ENCODE results near the gene RHBDL3.

The RHBDL3 gene

DNA sequence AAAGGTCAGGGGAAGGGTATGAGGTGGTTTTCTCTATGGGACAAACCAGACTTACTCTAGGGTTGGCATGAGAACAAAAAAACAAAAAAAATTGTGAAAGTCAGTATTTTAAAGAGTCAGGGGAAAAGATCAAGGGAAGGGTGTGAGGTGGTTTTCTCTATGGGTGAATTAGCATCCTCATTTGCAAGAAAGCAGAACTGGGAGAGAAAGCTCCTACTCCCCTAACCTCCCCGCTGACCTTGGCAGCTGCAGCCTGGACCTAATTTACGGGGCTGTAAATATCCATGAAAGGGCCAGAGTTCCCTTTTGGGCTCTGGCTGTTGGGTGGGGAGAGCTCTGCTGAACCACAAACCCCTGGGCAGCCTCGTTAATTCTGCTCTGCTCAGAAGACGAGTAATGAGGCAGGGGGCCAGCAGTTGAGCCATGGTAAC is 10.6 kb downstream of the RHBDL3 start:
- Mint-ChIP-seq H3K27me3 (peaks cover 10% of the 10 kb centered on the region), H3K4me3 (no peak overlapping the region), H3K27ac (no peak overlapping the region), H3K36me3 (no peaks in the 10 kb centered on the region), H3K9me3 (ENCODE audit: low read depth) (no peaks in the 10 kb centered on the region), H3K4me1 (ENCODE audit: low read depth) (no peaks in the 10 kb centered on the region)

DNA sequence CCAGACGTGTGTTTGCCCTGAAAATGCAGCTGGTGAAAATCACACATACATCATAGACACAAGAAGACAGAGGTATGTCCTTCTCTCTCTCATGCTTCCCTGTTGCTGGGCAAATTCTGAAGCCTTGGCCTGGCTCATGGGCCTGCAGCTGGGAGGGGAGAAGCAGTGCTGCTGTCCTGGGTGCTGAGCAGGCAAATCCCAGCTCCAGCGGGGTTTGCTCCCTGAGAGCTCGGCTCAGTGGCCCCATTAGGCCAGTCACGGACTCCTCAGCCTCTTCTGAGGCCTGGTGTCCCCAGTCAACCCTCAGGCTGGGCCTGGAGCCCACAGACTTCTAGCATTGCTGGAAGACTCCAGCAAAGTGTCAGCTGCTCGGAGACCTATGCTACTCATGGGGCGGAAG is 11.7 kb downstream of the RHBDL3 start:
- no peaks in the 10 kb centered on the region for H3K36me3 Mint-ChIP-seq
- H3K4me3 Mint-ChIP-seq: no peak overlapping the region
- H3K27me3 Mint-ChIP-seq: peaks cover 5% of the 10 kb centered on the region
- no peaks in the 10 kb centered on the region for H3K4me1 Mint-ChIP-seq (ENCODE audit: low read depth)
- no peak overlapping the region for H3K27ac Mint-ChIP-seq
- H3K9me3 Mint-ChIP-seq (ENCODE audit: low read depth): no peaks in the 10 kb centered on the region

DNA sequence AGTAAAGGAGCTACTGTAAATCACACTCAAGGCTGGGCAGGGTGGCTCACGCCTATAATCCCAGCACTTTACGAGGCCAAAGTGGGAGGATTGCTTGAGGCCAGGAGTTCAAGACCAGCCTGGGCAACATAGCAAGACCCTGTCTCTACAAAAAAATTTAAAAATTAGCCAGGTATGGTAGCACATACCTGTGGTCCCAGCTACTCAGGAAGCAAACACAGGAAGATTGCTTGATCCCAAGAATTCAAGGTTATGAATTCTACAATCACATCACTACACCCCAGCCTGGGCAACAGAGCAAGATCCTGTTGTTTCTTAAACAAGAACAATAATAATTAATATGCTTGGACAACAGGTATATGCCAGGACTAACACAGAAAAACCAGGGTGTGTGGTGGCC is 13.2 kb downstream of the RHBDL3 start:
- Mint-ChIP-seq H3K9me3 (ENCODE audit: low read depth) (no peaks in the 10 kb centered on the region), H3K27me3 (peaks cover 3% of the 10 kb centered on the region), H3K27ac (no peak overlapping the region), H3K4me1 (ENCODE audit: low read depth) (no peaks in the 10 kb centered on the region), H3K36me3 (no peaks in the 10 kb centered on the region), H3K4me3 (no peak overlapping the region)

DNA sequence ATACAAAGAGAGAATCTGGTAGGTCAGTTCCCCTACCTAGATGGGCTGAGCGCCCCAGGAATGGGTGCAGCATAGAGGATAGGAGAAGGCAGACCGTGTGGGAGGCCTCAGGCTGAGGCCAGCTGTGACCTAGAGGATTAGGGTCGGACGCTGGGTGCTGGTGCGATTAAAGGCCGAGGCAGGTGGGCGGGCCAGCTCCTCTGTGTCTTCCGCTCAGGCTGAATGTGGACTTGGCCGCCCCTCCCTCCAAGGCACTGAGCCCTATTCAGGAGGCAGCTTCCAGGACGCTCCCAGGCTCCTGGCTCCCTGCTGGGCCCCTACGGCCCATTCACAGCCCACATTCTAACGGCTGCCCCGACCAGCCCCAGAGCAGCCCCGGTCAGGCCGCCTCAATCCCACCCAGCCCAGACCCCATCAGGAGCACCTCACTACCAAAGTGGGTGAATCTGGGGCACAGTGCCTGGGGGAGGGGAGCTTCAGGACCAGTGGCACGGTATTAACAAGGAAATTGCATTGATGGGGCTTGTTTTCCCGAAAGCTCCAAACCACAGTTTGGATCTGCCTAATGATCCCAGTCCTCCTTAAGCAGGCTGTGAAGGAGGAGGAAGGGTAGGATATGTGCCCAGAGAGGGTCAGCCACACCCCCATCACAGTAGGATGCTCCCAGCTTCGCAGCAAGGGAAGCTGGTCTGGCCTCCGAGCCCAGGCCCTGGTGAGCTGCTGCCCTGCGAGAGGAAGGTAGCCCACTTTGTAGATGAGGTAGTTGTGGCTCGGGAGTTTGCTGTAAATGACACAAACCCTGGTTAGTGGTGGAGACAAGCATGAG is 14.5 kb downstream of the RHBDL3 start:
- peaks cover 4% of the 10 kb centered on the region for H3K27me3 Mint-ChIP-seq
- no peaks in the 10 kb centered on the region for H3K36me3 Mint-ChIP-seq
- no peak overlapping the region for H3K27ac Mint-ChIP-seq
- H3K4me3 Mint-ChIP-seq: no peak overlapping the region
- H3K9me3 Mint-ChIP-seq (ENCODE audit: low read depth): no peaks in the 10 kb centered on the region
- no peaks in the 10 kb centered on the region for H3K4me1 Mint-ChIP-seq (ENCODE audit: low read depth)

DNA sequence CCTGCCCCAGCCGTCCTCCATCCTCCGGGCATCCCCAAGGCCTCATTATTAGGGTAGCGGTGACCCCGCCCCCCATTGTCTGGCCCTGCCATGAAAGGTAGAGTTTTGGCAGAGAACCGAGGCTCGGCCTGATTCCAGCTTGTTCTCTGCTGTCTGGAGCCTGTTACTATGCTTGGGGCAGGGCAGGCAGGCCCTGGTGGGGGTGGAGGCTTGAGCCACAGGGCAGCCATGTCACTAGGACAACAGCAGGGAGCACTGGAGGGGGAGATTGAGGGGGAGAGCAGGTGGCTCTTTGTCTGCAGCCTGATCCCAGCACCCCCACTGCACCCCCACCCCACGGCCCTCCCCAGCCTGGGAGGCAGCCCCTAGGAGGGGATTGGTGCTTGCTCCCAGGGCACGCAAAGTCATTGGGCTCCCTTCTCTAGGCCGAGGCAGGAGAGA is 15.4 kb downstream of the RHBDL3 start:
- Mint-ChIP-seq H3K4me3 (no peak overlapping the region), H3K36me3 (no peaks in the 10 kb centered on the region), H3K9me3 (ENCODE audit: low read depth) (no peaks in the 10 kb centered on the region), H3K27me3 (peaks cover 3% of the 10 kb centered on the region), H3K4me1 (ENCODE audit: low read depth) (no peaks in the 10 kb centered on the region), H3K27ac (no peak overlapping the region)

DNA sequence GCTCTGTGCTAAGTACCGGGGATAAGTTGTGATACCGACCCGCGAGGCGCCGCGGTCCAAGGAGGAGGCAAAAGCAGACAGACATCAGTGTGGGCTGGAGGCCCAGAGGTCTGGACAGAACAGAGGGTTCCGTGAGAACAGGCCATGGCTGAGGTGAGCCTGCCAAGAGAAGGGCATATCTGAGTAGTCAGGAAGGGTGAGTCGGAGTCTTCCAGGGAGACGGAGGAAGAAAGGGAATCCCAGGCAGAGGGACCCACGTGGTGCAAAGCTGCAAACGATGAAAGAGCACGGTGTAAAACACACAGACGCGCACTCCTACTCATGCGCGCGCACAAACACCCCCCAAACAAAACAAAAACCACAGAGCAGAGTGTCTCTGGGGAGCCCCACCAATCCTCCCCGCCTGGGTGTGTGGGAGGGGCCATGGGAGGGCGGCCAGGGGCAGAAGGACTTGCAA is 18.1 kb downstream of the RHBDL3 start:
- Mint-ChIP-seq H3K27me3 (peaks cover 5% of the 10 kb centered on the region), H3K9me3 (ENCODE audit: low read depth) (no peaks in the 10 kb centered on the region), H3K4me3 (no peak overlapping the region), H3K36me3 (no peaks in the 10 kb centered on the region), H3K4me1 (ENCODE audit: low read depth) (no peaks in the 10 kb centered on the region), H3K27ac (no peak overlapping the region)

DNA sequence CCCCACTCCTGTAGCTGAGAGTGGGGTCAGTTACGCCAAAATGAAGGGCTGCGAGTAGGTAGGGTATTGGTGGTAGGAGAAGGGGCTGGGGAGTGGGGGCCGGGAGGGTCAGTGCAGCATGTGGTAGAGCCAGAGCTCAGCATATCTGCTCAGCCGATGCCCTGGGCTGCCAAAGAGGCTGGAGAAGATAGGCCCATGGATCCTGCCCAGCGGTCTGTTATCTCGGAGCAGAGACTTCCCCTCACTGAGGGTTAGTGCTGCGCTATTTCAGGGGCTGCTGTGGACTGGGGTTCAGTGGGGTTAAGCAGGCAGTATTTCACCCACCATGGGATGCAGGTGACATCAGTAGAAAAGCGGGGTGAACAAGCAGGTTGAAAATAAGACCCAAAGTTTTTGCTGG is 19.7 kb downstream of the RHBDL3 start:
- Mint-ChIP-seq H3K27ac (no peak overlapping the region), H3K4me3 (no peak overlapping the region), H3K4me1 (ENCODE audit: low read depth) (no peaks in the 10 kb centered on the region), H3K9me3 (ENCODE audit: low read depth) (no peaks in the 10 kb centered on the region), H3K36me3 (no peaks in the 10 kb centered on the region), H3K27me3 (peaks cover 5% of the 10 kb centered on the region)

DNA sequence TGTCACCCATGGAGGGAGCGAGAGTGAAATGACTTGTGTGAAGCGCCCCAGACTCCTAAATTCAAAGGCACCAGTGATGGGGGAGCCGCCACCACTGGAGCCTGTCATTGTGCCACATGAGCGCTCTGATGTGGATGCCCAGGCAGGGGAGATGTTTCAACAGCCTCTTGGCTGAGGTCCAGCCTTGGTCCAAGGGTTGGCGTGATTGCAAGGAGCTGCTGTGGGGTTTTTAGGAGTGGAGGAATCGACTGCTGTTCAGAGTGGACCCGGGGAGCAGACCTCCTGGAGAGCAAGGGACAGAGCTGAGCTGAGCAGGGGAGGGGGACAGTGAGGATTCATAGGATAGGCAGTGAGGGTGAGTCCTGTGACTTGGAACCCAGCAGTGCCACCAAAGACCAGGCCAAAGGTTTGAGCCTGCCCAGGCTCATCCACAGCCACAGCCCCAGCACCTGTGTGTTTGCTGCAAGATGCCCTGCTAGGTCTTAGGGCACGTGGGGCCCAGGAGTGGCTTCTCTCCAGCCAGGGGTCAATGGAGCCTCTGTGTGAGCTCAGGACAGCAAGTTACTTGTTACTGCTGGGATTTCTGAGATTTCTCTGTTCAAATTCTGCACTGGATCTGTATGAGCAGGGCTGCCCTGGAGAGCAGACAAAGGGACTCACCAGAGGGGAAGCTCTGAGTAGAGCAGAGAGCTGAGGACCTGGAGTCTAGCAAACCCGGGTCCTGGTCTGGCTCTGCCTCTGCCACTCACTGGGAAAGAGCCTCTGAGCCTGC is 20.3 kb downstream of the RHBDL3 start:
- no peaks in the 10 kb centered on the region for H3K36me3 Mint-ChIP-seq
- peaks cover 5% of the 10 kb centered on the region for H3K27me3 Mint-ChIP-seq
- H3K4me1 Mint-ChIP-seq (ENCODE audit: low read depth): no peaks in the 10 kb centered on the region
- no peak overlapping the region for H3K4me3 Mint-ChIP-seq
- no peaks in the 10 kb centered on the region for H3K9me3 Mint-ChIP-seq (ENCODE audit: low read depth)
- H3K27ac Mint-ChIP-seq: no peak overlapping the region

DNA sequence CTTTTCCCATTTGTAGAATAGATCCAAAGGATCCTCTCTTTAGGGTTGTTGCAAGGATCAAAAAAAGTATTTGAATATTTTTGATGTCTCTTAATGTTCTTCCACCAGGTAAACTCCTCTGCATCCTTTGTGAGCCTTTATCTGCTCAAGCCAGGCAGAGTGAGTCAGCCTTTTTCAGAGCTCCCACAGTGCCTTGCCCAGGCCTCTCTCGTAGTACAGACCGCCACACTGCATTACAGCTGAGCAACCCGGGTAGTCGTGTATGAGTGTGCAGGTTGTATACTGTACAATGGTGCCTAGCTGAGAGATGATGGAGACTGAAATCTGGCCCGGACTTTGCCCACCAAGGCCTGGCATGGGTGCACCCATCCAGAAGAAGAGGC is 20.9 kb downstream of the RHBDL3 start:
- Mint-ChIP-seq H3K36me3 (no peaks in the 10 kb centered on the region), H3K4me3 (no peak overlapping the region), H3K4me1 (ENCODE audit: low read depth) (no peaks in the 10 kb centered on the region), H3K27me3 (peaks cover 5% of the 10 kb centered on the region), H3K27ac (no peak overlapping the region), H3K9me3 (ENCODE audit: low read depth) (no peaks in the 10 kb centered on the region)

DNA sequence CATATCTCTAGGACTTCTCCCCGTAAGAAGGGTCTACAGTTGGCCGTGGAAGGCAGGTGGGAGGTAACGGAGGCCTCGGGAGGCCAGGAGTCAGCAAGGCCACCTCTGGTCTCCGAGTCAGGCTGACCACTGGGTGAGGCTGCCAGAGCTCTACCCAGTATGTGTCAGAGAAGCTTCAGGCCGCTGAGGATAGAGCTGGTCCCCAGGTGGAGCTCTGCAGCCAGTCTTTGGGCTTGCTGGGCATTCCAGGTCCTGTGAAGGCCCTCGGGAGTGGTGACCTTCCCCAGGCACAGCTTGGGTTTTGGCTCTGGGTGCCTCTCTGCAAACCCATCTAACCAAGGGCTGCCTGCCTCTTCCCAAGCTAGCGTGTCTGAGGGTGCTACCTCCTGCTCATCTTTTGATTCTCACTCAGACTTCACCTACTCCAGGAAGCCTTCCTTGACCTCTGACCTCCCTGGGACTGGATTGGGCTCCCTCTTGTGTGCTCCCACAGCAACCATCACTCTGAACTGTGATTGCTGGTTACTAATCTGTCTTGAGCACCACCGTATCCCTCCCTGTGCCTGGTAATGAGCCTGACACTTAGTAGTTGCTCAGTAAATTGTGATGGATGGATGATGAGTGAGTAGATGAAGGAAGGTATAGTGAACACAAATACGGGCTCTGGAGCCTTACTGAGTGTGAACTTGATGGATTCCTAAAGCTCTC is 22.3 kb downstream of the RHBDL3 start:
- H3K27me3 Mint-ChIP-seq: peaks cover 5% of the 10 kb centered on the region
- H3K9me3 Mint-ChIP-seq (ENCODE audit: low read depth): no peaks in the 10 kb centered on the region
- H3K4me1 Mint-ChIP-seq (ENCODE audit: low read depth): no peaks in the 10 kb centered on the region
- no peaks in the 10 kb centered on the region for H3K36me3 Mint-ChIP-seq
- H3K4me3 Mint-ChIP-seq: no peak overlapping the region
- H3K27ac Mint-ChIP-seq: no peak overlapping the region

DNA sequence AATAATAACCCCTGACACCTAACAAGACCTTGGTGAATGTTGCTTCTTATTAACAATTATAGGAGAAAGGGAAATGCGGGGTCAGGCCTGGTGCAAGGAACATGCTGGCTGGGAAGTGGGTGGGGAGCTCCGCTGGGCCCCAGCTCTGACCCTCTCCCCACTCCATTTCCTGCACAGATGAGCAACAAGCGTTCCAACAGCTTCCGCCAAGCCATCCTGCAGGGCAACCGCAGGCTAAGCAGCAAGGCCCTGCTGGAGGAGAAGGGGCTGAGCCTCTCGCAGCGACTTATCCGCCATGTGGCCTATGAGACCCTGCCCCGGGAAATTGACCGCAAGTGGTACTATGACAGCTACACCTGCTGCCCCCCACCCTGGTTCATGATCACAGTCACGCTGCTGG is 23.0 kb downstream of the RHBDL3 start:
- no peaks in the 10 kb centered on the region for H3K9me3 Mint-ChIP-seq (ENCODE audit: low read depth)
- H3K4me3 Mint-ChIP-seq: no peak overlapping the region
- no peaks in the 10 kb centered on the region for H3K36me3 Mint-ChIP-seq
- no peak overlapping the region for H3K27ac Mint-ChIP-seq
- H3K4me1 Mint-ChIP-seq (ENCODE audit: low read depth): no peaks in the 10 kb centered on the region
- peaks cover 5% of the 10 kb centered on the region for H3K27me3 Mint-ChIP-seq

DNA sequence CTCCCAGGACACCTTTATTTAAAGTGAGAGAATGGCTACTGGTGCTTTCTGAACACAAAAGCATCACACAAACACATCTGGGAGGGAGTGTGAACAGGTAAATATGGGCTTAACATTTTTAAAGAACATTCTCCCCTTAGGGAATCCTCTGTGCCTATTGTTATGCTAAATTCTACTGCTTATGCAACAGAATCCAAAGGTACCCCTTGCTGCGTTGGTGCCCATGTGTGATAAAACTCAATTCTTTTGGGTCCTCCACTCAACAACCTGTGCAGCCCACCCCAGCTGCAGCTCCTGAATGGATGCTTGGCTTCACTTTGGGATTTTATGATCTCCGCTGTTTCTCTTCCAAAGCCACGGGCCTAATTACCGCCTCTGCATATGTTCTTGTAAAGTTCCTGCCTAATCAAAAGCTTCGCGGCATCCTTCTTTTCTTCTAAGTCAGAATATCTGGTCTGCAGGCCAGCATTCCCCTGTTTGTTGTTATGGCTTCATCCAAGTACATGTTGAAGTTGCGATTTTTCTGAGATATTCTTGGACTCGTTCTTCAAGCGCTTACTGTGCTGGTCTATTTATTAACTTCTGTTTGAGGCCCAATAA is 23.9 kb downstream of the RHBDL3 start:
- no peak overlapping the region for H3K4me3 Mint-ChIP-seq
- peaks cover 4% of the 10 kb centered on the region for H3K27me3 Mint-ChIP-seq
- no peaks in the 10 kb centered on the region for H3K4me1 Mint-ChIP-seq (ENCODE audit: low read depth)
- H3K9me3 Mint-ChIP-seq (ENCODE audit: low read depth): no peaks in the 10 kb centered on the region
- no peaks in the 10 kb centered on the region for H3K36me3 Mint-ChIP-seq
- no peak overlapping the region for H3K27ac Mint-ChIP-seq

DNA sequence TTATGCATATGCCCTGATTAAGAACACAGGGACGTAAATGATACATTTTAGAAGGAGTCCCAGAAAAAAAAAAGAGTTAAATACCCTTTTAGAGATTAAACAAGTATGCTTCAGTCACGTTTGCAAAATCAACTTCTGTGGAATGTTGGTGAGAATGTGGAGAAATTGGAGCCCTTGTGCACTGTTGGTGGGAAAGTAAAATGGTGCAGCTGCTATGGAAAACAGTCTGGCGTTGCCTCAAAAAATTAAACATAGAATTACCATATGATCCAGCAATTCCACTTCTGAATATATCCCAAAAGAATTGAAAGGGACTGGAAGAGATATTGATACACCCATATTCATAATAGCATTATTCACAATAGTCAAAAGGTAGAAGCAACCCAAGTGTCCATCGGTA is 26.5 kb downstream of the RHBDL3 start:
- peaks cover 4% of the 10 kb centered on the region for H3K27me3 Mint-ChIP-seq
- H3K27ac Mint-ChIP-seq: no peak overlapping the region
- no peaks in the 10 kb centered on the region for H3K9me3 Mint-ChIP-seq (ENCODE audit: low read depth)
- H3K4me3 Mint-ChIP-seq: no peak overlapping the region
- H3K4me1 Mint-ChIP-seq (ENCODE audit: low read depth): no peaks in the 10 kb centered on the region
- no peaks in the 10 kb centered on the region for H3K36me3 Mint-ChIP-seq

DNA sequence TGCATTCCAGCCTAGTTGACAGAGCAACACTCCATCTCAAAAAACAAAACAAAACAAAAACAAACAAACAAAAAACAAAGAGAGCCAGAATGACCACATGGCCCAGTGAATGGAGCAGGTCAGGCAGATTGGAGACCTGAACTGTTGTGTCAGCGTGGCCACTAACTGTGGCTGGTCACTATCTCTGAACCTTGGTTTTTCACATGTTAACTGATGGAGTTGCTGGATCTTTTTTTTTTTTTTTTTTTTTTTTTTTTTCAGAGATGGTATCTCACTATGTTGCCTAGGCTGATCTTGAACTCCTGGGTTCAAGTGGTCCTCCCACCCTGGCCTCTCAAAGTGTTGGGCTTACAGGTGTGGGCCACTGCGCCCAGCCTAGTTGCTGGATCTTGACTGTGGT is 31.8 kb downstream of the RHBDL3 start:
- H3K27ac Mint-ChIP-seq: no peak overlapping the region
- H3K36me3 Mint-ChIP-seq: no peaks in the 10 kb centered on the region
- no peaks in the 10 kb centered on the region for H3K27me3 Mint-ChIP-seq
- H3K4me3 Mint-ChIP-seq: no peak overlapping the region
- no peaks in the 10 kb centered on the region for H3K4me1 Mint-ChIP-seq (ENCODE audit: low read depth)
- H3K9me3 Mint-ChIP-seq (ENCODE audit: low read depth): no peaks in the 10 kb centered on the region

DNA sequence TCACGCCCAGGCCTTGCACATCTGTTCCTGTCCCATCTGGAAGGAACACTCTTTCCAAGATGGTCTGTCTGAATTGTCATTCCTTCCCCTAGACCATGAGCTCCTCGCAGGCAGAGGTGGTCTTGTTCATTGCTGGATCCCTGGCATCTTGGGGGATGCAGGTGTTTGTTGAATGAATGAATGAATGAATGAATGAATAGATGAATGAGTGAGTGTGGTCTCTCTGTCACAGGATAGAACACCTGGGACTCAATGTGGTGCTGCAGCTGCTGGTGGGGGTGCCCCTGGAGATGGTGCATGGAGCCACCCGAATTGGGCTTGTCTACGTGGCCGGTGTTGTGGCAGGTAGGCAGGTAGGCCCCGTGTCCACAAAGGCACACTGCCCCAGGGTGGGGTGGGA is 32.2 kb downstream of the RHBDL3 start:
- H3K4me3 Mint-ChIP-seq: no peak overlapping the region
- H3K27ac Mint-ChIP-seq: no peak overlapping the region
- H3K9me3 Mint-ChIP-seq (ENCODE audit: low read depth): no peaks in the 10 kb centered on the region
- no peaks in the 10 kb centered on the region for H3K4me1 Mint-ChIP-seq (ENCODE audit: low read depth)
- H3K36me3 Mint-ChIP-seq: no peaks in the 10 kb centered on the region
- no peaks in the 10 kb centered on the region for H3K27me3 Mint-ChIP-seq
